B cell (primary cell): ENCODE results near the gene DPP10. TPM values are rescaled to one million over a fixed set of nuclear protein-coding genes. Genes with fewer than 3 reads are reported as not detected.

ENCODE experiments used
- ATAC-seq: fragments of 200-7000 bp; cut with Tn5 transposase; one replicate; pipeline ENCODE4 v1.10.0; 2021; ENCODE audit warnings: low read depth, mild to moderate bottlenecking, moderate number of reproducible peaks, moderate library complexity
- CTCF ChIA-PET: fragments of 350-600 bp; sonication (Branson Sonifier 250); formaldehyde crosslinking; loops from one replicate; lab custom pipeline; 2021; ENCODE audit warnings: antibody characterized with exemption, inconsistent platforms; lab: Charles Lee
- POLR2A ChIA-PET: fragments of 350-600 bp; sonication (Branson Sonifier 250); formaldehyde crosslinking; loops from one replicate; lab custom pipeline; 2021; ENCODE audit warnings: antibody characterized with exemption; lab: Charles Lee
- DNase-seq: peaks from one replicate; pipeline ENCODE4 v3.0.0; 2013
- H2AFZ ChIP-seq: 2 replicates; pipeline ENCODE4 v1.6.1; 2012; ENCODE audit warnings: mild to moderate bottlenecking, low read depth, low read length; ENCODE audit not compliant: insufficient read depth, poor library complexity, severe bottlenecking
- H3K27ac ChIP-seq, 2 donors: 1 replicate in 1 of 2; 2 replicates in 1 of 2; pipeline ENCODE4 v1.5.1; 2012 to 2013; ENCODE audit warnings: low read length in 2 of 2, mild to moderate bottlenecking in 2 of 2, moderate library complexity in 1 of 2
- H3K27me3 ChIP-seq, 4 experiments: fragments of 200-600 bp in 1 of 4; sonication (generic) in 1 of 4; replicated peaks in 1 of 4; 1 replicate in 2 of 4; 2 replicates in 2 of 4; pipeline versions ENCODE4 v1.6.1 to v1.7.0; 2013 to 2016; ENCODE audit warnings: low read length in 3 of 4, mild to moderate bottlenecking in 2 of 4, mixed read lengths in 1 of 4, moderate library complexity in 1 of 4; ENCODE audit not compliant: insufficient read depth in 4 of 4, control insufficient read depth in 3 of 4; ENCODE audit errors: control extremely low read depth in 1 of 4
- H3K36me3 ChIP-seq, 2 experiments: replicated peaks in 1 of 2; 1 replicate in 1 of 2; 2 replicates in 1 of 2; pipeline versions ENCODE4 v1.6.1 to v1.7.1; 2013; ENCODE audit warnings: low read length in 1 of 2; ENCODE audit not compliant: insufficient read depth in 2 of 2, control insufficient read depth in 1 of 2; ENCODE audit errors: control extremely low read depth in 1 of 2, extremely low read depth in 1 of 2
- H3K4me1 ChIP-seq, 2 donors: fragments of 200-600 bp in 1 of 2; sonication (generic) in 1 of 2; 1 replicate in 1 of 2; 2 replicates in 1 of 2; pipeline versions ENCODE4 v1.5.1 to v1.6.1; 2013 to 2017; ENCODE audit warnings: low read length in 2 of 2; ENCODE audit not compliant: control insufficient read depth in 2 of 2, insufficient read depth in 2 of 2
- H3K4me2 ChIP-seq: replicated peaks from 2 replicates; pipeline ENCODE3; 2012; ENCODE audit warnings: mild to moderate bottlenecking, low read depth, low read length; ENCODE audit not compliant: poor library complexity, severe bottlenecking
- H3K4me3 ChIP-seq, 5 experiments: fragments of 200-600 bp in 1 of 5; sonication (generic) in 1 of 5; 1 replicate in 3 of 5; 2 replicates in 2 of 5; pipeline versions ENCODE4 v1.5.1 to v1.7.0; 2011 to 2016; ENCODE audit warnings: low read length in 4 of 5, mild to moderate bottlenecking in 4 of 5, low read depth in 2 of 5, control low read depth in 1 of 5, moderate library complexity in 1 of 5; ENCODE audit not compliant: insufficient read depth in 1 of 5; ENCODE audit errors: control extremely low read depth in 1 of 5, extremely low read depth in 1 of 5
- H3K79me2 ChIP-seq: fragments of 200-600 bp; sonication (generic); one replicate; pipeline ENCODE4 v1.6.0; 2016; ENCODE audit warnings: low read length; ENCODE audit not compliant: control insufficient read depth, insufficient read depth
- H3K9ac ChIP-seq: fragments of 200-600 bp; sonication (generic); 2 replicates; pipeline ENCODE4 v1.6.1; 2017; ENCODE audit warnings: mild to moderate bottlenecking, low read length, moderate library complexity
- H3K9me3 ChIP-seq, 3 donors: one replicate each; pipeline versions ENCODE4 v1.6.1 to v1.7.1; 2013; ENCODE audit warnings: low read length in 2 of 3; ENCODE audit not compliant: control insufficient read depth in 2 of 3, insufficient read depth in 1 of 3; ENCODE audit errors: control extremely low read depth in 1 of 3
- H4K20me1 ChIP-seq: 2 replicates; pipeline ENCODE4 v1.6.0; 2012; ENCODE audit warnings: mild to moderate bottlenecking, low read length; ENCODE audit not compliant: insufficient read depth, control insufficient read depth, poor library complexity, severe bottlenecking
- H3K27ac Mint-ChIP-seq: one replicate; pipeline ENCODE4 v1.8.0; 2021; ENCODE audit warnings: mixed read lengths
- H3K27me3 Mint-ChIP-seq: one replicate; pipeline ENCODE4 v1.8.0; 2021; ENCODE audit warnings: mixed read lengths
- H3K4me1 Mint-ChIP-seq: one replicate; pipeline ENCODE4 v1.8.0; 2021; ENCODE audit warnings: mixed read lengths
- H3K4me3 Mint-ChIP-seq: one replicate; pipeline ENCODE4 v1.8.0; 2021; ENCODE audit warnings: mixed read lengths
- H3K9me3 Mint-ChIP-seq: one replicate; pipeline ENCODE4 v1.8.0; 2022; ENCODE audit warnings: mixed read lengths; ENCODE audit not compliant: insufficient read depth
- CTCF ChIP-seq: fragments of 200-600 bp; IDR thresholded peaks from one replicate; pipeline ENCODE4 v1.8.0; 2022; ENCODE audit warnings: antibody characterized with exemption, mild to moderate bottlenecking
- EZH2 ChIP-seq: IDR thresholded peaks from 2 replicates; pipeline ENCODE4 v1.6.1; 2012; ENCODE audit warnings: borderline replicate concordance, low read depth, mild to moderate bottlenecking, moderate library complexity, low read length; ENCODE audit not compliant: insufficient read depth, poor library complexity, severe bottlenecking
- WGBS: methylation state at CpG from one replicate; pipeline ENCODE4 v1.1.5; 2013; ENCODE audit warnings: missing lambda C conversion rate; ENCODE audit not compliant: insufficient coverage; 5-methylcytosine and 5-hydroxymethylcytosine counted together
- intact Hi-C: fragments of 100-400 bp; cut with micrococcal nuclease; formaldehyde crosslinking; loops from one replicate; pipeline ENCODE4 v1.10.0; 2022
- polyA plus RNA-seq: library from polyadenylated mRNA; depleted of rRNA; stranded (reverse); fragments of >200 nt; gene quantifications from 2 replicates; pipeline ENCODE4 v1.2.3, GENCODE V29; 2012
- total RNA-seq, 2 donors: library from RNA; stranded (reverse); fragments of 120-200 nt in 1 of 2; gene quantifications; 1 replicate in 1 of 2; 2 replicates in 1 of 2; pipeline versions ENCODE4 v1.2.3 to v1.2.4, GENCODE V29; 2013 to 2022

Gene DPP10
- total and polyA plus RNA-seq, 2 donors (not counting 1 experiment from before 2014, with no cell fraction given), result not detected

GRCh38 chr2:114762986-114763385 lies 320.5 kb downstream of the DPP10 start:
- Histone ChIP-seq H3K9ac (no peak overlapping the region), H3K27ac (no peak overlapping the region), H3K9me3 (no peaks in the 10 kb centered on the region), H3K36me3 (no peaks in the 10 kb centered on the region), H3K79me2 (no peaks in the 10 kb centered on the region), H3K4me3 (no peak overlapping the region), H4K20me1 (no peaks in the 10 kb centered on the region), H3K4me2 (no peak overlapping the region), H3K27me3 (no peaks in the 10 kb centered on the region), H3K4me1 (no peaks in the 10 kb centered on the region), H2AFZ (no peak overlapping the region)
- Mint-ChIP-seq H3K4me3 (no peak overlapping the region), H3K27me3 (no peaks in the 10 kb centered on the region), H3K9me3 (no peaks in the 10 kb centered on the region), H3K4me1 (no peaks in the 10 kb centered on the region), H3K27ac (no peak overlapping the region)
- no peak for DNase-seq
- ATAC-seq, result no peak
- 65% methylated on average over 2 of the region's 6 CpGs for WGBS
- CTCF ChIA-PET, result no interaction called here
- TF ChIP-seq CTCF (no peak), EZH2 (no peak)
- intact Hi-C loops, result no loop called here
- POLR2A ChIA-PET, result no interaction called here

GRCh38 chr2:114769110-114769509 lies 326.7 kb downstream of the DPP10 start:
- ATAC-seq, result no peak
- Histone ChIP-seq H4K20me1 (no peaks in the 10 kb centered on the region), H3K36me3 (no peaks in the 10 kb centered on the region), H3K79me2 (no peaks in the 10 kb centered on the region), H2AFZ (no peak overlapping the region), H3K9ac (no peak overlapping the region), H3K9me3 (no peaks in the 10 kb centered on the region), H3K4me3 (no peak overlapping the region), H3K4me1 (no peaks in the 10 kb centered on the region), H3K27ac (no peak overlapping the region), H3K27me3 (no peaks in the 10 kb centered on the region), H3K4me2 (no peak overlapping the region)
- WGBS, result 100% methylated on average over 1 of the region's 4 CpGs
- no peak for DNase-seq
- no peaks in the 10 kb centered on the region for H3K4me1 Mint-ChIP-seq
- CTCF ChIA-PET, result no interaction called here
- TF ChIP-seq CTCF (no peak), EZH2 (no peak)
- H3K9me3 Mint-ChIP-seq, result no peaks in the 10 kb centered on the region
- no peak overlapping the region for H3K4me3 Mint-ChIP-seq
- H3K27me3 Mint-ChIP-seq, result no peaks in the 10 kb centered on the region
- POLR2A ChIA-PET, result no interaction called here
- intact Hi-C loops, result no loop called here
- no peak overlapping the region for H3K27ac Mint-ChIP-seq
